Mesothelial cell of epicardium (in vitro differentiated cells): ENCODE data around the gene TPI1. TPM values are rescaled to one million over a fixed set of nuclear protein-coding genes. Genes with fewer than 3 reads are reported as not detected.
"Not testable (repeated sequence)": the region's sequence is repeated elsewhere in the genome, so short reads cannot be mapped to it uniquely, and the experiment has no call there.

Experiments
- DNase-seq, 2 experiments: peaks; one replicate each; pipeline ENCODE4 v3.0.0; 2021; ENCODE audit warnings: low spot score in 2 of 2; ENCODE audit not compliant: unreplicated experiment in 2 of 2
- H3K27ac Mint-ChIP-seq: 2 replicates; pipeline ENCODE4 v1.8.0; 2021; ENCODE audit warnings: mixed read lengths
- H3K27me3 Mint-ChIP-seq: 2 replicates; pipeline ENCODE4 v1.8.0; 2021; ENCODE audit warnings: low read depth, mixed read lengths
- H3K36me3 Mint-ChIP-seq: 2 replicates; pipeline ENCODE4 v1.8.0; 2021; ENCODE audit warnings: mixed read lengths
- H3K4me1 Mint-ChIP-seq: 2 replicates; pipeline ENCODE4 v1.8.0; 2021; ENCODE audit warnings: mixed read lengths
- H3K4me3 Mint-ChIP-seq: 2 replicates; pipeline ENCODE4 v1.8.0; 2021; ENCODE audit warnings: mild to moderate bottlenecking, moderate library complexity, mixed read lengths
- H3K9me3 Mint-ChIP-seq: 2 replicates; pipeline ENCODE4 v1.8.0; 2021; ENCODE audit warnings: mixed read lengths
- total RNA-seq: library from RNA; stranded (reverse); gene quantifications from 3 replicates; pipeline ENCODE4 v1.2.1, GENCODE V29; 2021
- TF ChIP-seq, protein P1 (sequence below): fragments of 200-600 bp; sonication (generic); IDR thresholded peaks from one replicate; pipeline ENCODE4 v1.5.0; 2021; ENCODE audit warnings: antibody characterized with exemption; ENCODE audit not compliant: unreplicated experiment

The TPI1 gene
- total RNA-seq, 1 donor from 2014 or later, result 473 TPM

DNA sequence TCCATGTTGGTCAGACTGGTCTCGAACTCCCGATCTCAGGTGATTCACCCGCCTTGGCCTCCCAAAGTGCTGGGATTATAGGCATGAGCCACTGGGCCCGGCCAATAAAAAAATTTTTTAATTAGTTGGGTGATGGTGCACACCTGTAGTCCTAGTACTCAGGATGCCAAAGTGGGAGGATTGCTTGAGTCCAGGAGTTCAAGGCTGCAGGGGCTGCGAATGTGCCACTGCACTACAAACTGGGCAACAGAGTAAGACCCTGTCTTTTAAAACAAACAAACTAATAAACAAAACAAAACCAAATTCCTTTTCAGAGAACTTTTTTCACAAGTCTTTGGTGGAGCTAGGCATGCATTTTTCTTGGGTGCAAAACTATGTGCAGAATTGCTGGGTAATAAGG, 15.9 kb downstream of the TPI1 start:
- Mint-ChIP-seq H3K27ac (no peak overlapping the region), H3K36me3 (no peaks in the 10 kb centered on the region), H3K4me3 (no peak overlapping the region), H3K4me1 (peaks cover 9% of the 10 kb centered on the region), H3K27me3 (no peaks in the 10 kb centered on the region), H3K9me3 (no peaks in the 10 kb centered on the region)
- no peak for DNase-seq
- TF ChIP-seq, protein P1, sequence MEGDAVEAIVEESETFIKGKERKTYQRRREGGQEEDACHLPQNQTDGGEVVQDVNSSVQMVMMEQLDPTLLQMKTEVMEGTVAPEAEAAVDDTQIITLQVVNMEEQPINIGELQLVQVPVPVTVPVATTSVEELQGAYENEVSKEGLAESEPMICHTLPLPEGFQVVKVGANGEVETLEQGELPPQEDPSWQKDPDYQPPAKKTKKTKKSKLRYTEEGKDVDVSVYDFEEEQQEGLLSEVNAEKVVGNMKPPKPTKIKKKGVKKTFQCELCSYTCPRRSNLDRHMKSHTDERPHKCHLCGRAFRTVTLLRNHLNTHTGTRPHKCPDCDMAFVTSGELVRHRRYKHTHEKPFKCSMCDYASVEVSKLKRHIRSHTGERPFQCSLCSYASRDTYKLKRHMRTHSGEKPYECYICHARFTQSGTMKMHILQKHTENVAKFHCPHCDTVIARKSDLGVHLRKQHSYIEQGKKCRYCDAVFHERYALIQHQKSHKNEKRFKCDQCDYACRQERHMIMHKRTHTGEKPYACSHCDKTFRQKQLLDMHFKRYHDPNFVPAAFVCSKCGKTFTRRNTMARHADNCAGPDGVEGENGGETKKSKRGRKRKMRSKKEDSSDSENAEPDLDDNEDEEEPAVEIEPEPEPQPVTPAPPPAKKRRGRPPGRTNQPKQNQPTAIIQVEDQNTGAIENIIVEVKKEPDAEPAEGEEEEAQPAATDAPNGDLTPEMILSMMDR, result no peak

DNA sequence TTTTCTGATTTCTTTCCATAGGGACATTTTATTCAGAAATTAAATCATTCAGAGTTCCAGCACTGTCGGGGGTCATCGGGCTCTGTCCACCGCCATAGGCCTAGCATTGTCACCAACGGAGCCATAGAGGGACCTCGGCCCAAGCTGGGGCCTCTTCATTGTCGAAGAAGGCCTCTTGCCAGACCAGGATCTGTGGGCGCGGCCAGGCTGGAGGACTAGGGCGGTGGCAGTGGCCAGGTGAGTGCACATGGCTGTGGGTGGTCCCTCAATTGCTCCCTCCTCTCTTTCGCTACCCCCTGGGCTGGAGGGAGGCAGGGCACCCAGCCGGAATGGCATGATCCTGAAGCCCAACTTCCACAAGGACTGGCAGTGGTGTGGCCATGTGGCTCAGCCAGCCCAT, 16.4 kb downstream of the TPI1 start:
- H3K4me1 Mint-ChIP-seq, result peaks cover 9% of the 10 kb centered on the region
- no peak for DNase-seq
- no peaks in the 10 kb centered on the region for H3K9me3 Mint-ChIP-seq
- no peaks in the 10 kb centered on the region for H3K27me3 Mint-ChIP-seq
- no peak overlapping the region for H3K4me3 Mint-ChIP-seq
- TF ChIP-seq, protein P1, result no peak
- H3K27ac Mint-ChIP-seq, result no peak overlapping the region
- H3K36me3 Mint-ChIP-seq, result no peaks in the 10 kb centered on the region

DNA sequence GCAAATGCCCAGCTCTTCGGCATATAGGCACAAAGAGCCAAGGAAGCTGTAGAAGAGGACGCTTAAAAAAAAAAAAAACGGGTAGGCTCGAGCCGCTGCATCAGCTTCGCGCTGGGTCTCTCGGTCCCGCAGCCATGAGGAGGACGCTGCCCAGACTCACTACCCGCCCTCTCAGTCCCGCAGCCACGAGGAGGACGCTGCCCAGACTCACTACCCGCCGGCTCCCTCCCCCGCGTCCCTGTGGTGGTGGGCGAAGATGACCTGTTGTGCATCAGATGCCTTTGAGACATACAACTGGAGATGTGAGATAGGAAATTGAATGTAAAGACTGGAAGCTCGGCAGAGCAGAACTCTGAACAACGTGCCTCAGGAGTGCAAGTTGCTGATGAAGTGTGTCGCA, 17.2 kb downstream of the TPI1 start:
- H3K4me3 Mint-ChIP-seq, result no peak overlapping the region
- peaks cover 9% of the 10 kb centered on the region for H3K4me1 Mint-ChIP-seq
- H3K27ac Mint-ChIP-seq, result no peak overlapping the region
- no peak for DNase-seq
- TF ChIP-seq, protein P1, result no peak
- H3K27me3 Mint-ChIP-seq, result no peaks in the 10 kb centered on the region
- H3K36me3 Mint-ChIP-seq, result no peaks in the 10 kb centered on the region
- no peaks in the 10 kb centered on the region for H3K9me3 Mint-ChIP-seq

DNA sequence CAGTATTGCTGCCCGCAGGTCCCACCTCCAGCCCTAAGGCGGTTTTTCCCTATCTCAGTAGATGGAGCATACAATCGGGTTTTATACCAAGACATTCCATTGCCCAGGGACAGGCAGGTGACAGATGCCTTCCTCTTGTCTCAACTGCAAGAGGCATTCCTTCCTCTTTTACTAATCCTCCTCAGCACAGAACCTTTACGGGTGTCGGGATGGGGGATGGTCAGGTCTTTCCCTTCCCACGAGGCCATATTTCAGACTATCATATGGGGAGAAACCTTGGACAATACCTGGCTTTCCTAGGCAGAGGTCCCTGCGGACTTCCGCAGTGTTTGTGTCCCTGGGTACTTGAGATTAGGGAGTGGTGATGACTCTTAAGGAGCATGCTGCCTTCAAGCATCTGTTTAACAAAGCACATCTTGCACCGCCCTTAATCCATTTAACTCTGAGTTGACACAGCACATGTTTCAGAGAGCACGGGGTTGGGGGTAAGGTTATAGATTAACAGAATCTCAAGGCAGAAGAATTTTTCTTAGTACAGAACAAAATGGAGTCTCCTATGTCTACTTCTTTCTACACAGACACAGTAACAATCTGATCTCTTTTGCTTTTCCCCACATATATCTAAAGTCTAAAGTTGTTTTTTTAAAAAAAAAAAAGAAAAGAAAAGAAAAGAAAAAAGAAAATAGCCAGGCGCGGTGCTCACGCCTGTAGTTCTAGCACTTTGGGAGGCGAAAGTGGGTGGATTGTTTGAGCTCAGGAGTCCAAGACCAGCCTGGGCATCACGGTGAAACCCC, 19.1 kb downstream of the TPI1 start:
- not testable (repeated sequence) for H3K36me3 Mint-ChIP-seq, H3K4me3 Mint-ChIP-seq, H3K9me3 Mint-ChIP-seq, DNase-seq, H3K27me3 Mint-ChIP-seq
- Mint-ChIP-seq H3K27ac (peak overlapping the region; percentile 86), H3K4me1 (peaks cover 17% of the 10 kb centered on the region)

DNA sequence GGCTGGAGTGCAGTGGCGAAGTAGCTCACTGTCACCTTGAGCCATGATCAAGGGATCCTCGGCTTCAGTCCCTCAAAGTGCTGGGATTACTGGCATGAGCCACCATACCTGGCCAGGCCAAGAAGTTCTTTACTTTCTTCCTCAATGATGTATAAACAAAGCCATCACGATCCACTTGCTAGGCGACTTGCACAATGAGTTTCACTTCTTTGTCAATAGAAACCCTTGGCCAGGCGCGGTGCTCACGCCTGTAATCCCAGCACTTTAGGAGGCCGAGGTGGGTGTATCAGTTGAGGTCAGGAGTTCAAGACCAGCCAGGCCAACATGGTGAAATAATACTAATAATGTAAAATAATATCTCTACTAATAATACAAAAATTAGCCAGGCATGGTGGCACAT, 20.1 kb downstream of the TPI1 start:
- Mint-ChIP-seq H3K27ac (no peak overlapping the region), H3K9me3 (no peaks in the 10 kb centered on the region), H3K4me3 (no peak overlapping the region), H3K36me3 (no peaks in the 10 kb centered on the region), H3K27me3 (no peaks in the 10 kb centered on the region), H3K4me1 (peaks cover 20% of the 10 kb centered on the region)
- no peak for DNase-seq
- TF ChIP-seq, protein P1, result no peak

DNA sequence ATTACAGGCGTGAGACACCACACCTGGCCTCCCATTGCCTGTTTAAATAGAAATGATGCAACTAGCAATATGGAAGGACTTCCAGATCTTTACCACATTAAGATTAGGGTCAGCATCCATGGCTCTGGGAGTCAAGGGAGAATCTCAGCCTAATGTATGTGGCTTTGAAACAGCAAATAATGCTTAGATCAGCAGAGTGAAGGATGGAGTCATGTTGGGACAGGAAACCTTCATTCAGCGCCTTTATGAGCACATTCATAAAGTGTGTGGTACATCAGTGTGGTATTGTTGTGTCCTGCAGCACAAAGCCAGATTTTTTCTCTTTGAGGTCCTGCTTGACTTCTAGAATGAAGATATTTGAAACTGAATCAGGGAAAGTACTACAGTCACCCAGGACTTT, 21.0 kb downstream of the TPI1 start:
- H3K4me3 Mint-ChIP-seq, result no peak overlapping the region
- H3K36me3 Mint-ChIP-seq, result no peaks in the 10 kb centered on the region
- H3K4me1 Mint-ChIP-seq, result peaks cover 20% of the 10 kb centered on the region
- no peaks in the 10 kb centered on the region for H3K27me3 Mint-ChIP-seq
- TF ChIP-seq, protein P1, result no peak
- DNase-seq, result no peak
- no peak overlapping the region for H3K27ac Mint-ChIP-seq
- no peaks in the 10 kb centered on the region for H3K9me3 Mint-ChIP-seq

DNA sequence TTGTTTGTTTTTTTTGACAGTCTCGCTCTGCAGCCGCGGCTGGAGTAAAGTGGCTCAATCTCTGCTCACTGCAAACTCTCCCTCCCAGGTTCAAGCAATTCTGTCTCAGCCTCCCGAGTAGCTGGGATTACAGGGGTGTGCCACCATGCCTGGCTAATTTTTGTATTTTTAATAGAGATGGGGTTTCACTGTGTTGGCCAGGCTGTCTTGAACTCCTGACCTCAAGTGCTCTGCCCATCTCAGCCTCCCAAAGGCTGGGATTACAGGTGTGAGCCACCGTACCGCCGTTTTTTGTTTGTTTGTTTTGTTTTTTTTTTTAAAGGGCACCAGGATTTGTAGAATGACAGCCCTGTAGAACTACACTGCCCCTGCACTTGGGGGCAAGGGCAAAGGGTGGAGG, 21.5 kb downstream of the TPI1 start:
- not testable (repeated sequence) for H3K36me3 Mint-ChIP-seq, H3K4me3 Mint-ChIP-seq, H3K27me3 Mint-ChIP-seq, H3K9me3 Mint-ChIP-seq, H3K27ac Mint-ChIP-seq, DNase-seq
- peaks cover 20% of the 10 kb centered on the region for H3K4me1 Mint-ChIP-seq

DNA sequence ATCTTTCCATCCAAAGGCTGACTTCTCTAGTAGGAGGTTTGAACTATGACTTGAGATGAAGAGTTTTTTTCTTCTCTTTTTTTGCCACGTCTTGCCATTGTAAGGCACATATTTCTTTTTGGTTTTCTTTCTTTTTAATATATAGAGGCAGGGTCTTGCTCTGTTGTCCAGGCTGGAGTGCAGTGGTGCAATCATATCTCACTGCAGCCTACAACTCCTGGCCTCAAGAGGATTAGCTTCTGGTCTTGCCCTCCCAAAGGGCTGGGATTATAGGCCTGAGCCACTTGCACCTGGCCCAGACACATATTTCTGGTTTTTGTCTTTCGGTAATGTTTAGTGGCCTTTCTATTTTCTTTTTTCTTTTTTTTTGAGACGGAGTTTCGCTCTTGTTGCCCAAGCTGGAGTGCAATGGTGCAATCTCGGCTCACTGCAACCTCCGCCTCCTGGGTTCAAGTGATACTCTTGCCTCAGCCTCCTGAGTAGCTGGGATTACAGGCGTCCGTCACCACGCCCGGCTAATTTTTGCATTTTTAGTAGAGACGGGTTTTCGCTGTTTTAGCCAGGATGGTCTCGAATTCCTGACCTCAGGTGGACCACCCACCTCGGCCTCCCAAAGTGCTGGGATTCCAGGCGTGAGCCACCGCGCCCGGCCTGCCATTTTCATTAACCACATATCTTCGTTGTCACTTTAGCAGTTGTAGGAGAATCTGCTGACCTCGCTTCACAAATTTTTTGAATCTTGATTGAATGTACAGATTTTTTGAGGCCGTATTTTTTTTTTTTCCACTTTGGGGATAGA, 22.6 kb downstream of the TPI1 start:
- not testable (repeated sequence) for H3K9me3 Mint-ChIP-seq, DNase-seq, H3K36me3 Mint-ChIP-seq, H3K27me3 Mint-ChIP-seq
- peaks cover 20% of the 10 kb centered on the region for H3K4me1 Mint-ChIP-seq
- peak overlapping the region; percentile 96 for H3K27ac Mint-ChIP-seq
- H3K4me3 Mint-ChIP-seq, result peak overlapping the region; percentile 70
